D721Med (cell line): Measurements from ENCODE around the gene ZNF500.

ENCODE experiments used
- DNase-seq: peaks from one replicate; pipeline ENCODE4 v3.0.0; 2011; ENCODE audit warnings: low spot score; ENCODE audit not compliant: insufficient read length
- FAIRE-seq: peaks from 2 replicates; lab custom pipeline; 2011; peaks lifted over from hg19 to GRCh38; lab: Jason Lieb, UNC
- TF ChIP-seq, protein P1 (sequence below): IDR thresholded peaks from 2 replicates; pipeline ENCODE4 v1.5.1; 2012; ENCODE audit warnings: mild to moderate bottlenecking, control low read depth; ENCODE audit not compliant: insufficient read depth; ENCODE audit errors: missing control alignments

The ZNF500 gene

DNA sequence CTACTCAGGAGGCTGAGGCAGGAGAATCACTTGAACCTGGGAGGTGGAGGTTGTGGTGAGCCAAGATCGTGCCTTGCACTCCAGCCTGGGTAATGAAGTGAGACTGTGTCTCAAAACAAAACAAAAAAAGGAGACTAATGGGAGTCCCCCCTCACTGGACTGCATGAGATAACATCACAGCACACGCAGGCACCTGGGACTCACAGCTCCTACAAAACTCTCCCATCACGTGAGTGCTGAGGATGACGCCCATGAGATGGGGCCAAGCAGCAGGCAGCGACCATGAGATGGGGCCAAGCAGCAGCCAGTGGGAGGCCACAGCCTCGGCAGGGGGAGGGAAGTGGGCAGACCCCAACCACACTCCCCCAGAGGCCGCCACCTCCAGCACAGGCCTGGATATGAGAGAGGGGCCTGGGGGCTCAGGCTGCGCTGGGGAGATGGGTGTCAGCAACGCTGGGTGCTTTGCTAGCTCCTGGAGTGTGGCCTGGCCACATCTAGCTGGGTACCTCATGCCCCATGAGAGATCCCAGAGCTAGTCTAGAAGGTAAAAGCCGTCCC lies 17.2 kb downstream of the ZNF500 start:
- DNase-seq (no peak), FAIRE-seq (no peak)
- TF ChIP-seq, protein P1, sequence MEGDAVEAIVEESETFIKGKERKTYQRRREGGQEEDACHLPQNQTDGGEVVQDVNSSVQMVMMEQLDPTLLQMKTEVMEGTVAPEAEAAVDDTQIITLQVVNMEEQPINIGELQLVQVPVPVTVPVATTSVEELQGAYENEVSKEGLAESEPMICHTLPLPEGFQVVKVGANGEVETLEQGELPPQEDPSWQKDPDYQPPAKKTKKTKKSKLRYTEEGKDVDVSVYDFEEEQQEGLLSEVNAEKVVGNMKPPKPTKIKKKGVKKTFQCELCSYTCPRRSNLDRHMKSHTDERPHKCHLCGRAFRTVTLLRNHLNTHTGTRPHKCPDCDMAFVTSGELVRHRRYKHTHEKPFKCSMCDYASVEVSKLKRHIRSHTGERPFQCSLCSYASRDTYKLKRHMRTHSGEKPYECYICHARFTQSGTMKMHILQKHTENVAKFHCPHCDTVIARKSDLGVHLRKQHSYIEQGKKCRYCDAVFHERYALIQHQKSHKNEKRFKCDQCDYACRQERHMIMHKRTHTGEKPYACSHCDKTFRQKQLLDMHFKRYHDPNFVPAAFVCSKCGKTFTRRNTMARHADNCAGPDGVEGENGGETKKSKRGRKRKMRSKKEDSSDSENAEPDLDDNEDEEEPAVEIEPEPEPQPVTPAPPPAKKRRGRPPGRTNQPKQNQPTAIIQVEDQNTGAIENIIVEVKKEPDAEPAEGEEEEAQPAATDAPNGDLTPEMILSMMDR = no peak

GRCh38 chr16:4748682-4749411 lies 18.1 kb downstream of the ZNF500 start:
- TF ChIP-seq, protein P1 = no peak
- FAIRE-seq (no peak), DNase-seq (no peak)

GRCh38 chr16:4747906-4748681 lies 18.9 kb downstream of the ZNF500 start:
- FAIRE-seq = no peak
- TF ChIP-seq, protein P1 = no peak
- DNase-seq = no peak

DNA sequence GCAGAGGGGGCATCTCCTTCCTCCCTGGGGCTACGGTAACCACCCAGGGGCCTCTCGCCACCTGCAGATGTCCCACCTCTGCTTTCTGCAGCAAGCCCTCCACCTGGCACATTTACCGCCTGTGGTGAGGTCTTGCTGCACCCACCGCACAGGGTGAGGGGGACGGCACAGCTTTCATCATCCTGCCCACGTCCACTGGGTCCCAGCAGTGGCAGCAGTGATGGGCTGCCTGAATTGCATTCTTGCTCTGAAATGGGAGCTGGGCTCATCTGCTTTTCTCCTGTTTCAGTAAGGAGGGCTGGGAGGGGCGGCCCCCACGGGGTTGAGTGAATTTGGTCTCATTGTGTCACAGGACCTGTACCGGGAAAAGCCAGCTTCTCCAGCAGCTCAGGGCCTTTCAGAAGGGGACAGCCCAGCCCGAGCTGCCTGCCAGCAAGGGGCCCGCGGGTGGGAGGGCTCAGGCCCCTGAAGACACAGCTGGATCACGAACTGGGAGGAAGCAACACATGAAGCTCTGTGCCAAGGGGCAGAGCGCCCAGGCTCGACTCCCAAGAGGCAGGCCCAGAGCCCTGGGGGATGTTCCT lies 19.9 kb downstream of the ZNF500 start:
- TF ChIP-seq, protein P1 = no peak
- FAIRE-seq = no peak
- no peak for DNase-seq

DNA sequence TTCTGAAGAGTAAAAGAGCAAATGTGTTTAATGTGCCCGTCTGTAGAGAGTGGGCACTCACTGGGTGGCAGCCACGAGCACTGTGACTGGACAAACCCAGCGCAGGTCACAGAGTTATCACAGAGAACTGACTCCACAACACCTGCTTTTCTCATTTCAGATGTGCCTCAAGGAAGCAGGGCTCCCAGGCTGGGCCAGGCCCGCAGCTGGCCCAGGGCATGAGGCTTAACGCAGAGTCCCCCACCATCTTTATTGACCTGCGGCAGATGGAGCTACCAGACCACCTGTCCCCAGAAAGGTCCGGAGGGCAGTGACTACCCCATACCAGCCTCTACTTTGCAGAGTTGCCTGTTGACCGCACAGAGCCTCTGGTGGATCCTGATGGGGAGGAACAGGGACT lies 20.7 kb downstream of the ZNF500 start:
- FAIRE-seq (no peak), DNase-seq (no peak)
- TF ChIP-seq, protein P1 = no peak

DNA sequence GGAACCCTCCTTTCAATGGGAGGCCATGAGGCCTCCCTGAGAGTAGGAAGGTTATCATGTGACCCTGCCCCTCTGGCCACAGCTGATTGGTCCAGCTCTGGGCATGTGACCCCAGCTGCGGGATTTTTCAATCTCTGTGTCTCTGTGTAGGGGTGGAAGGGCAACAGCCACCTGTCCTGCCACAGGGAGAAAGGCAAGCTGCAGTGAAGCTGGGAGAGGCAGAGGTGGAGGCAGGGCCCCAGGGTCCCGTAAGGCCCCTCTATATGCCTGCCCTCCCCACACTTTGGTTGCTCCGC lies 21.7 kb downstream of the ZNF500 start:
- no peak for DNase-seq
- FAIRE-seq = no peak
- TF ChIP-seq, protein P1 = no peak
